Psoas muscle (tissue), 8 donors: ENCODE data around the gene SLC35F3. TPM values are rescaled to one million over a fixed set of nuclear protein-coding genes. Genes with fewer than 3 reads are reported as not detected.
"Not testable (repeated sequence)": the region's sequence is repeated elsewhere in the genome, so short reads cannot be mapped to it uniquely, and the experiment has no call there.

ENCODE experiments used
- ATAC-seq, 4 donors: fragments of 200-7000 bp; cut with Tn5 transposase; one replicate each; pipeline ENCODE4 v1.9.1; 2020; ENCODE audit warnings: moderate library complexity in 3 of 4, mild to moderate bottlenecking in 2 of 4
- DNase-seq, 2 donors: peaks; one replicate each; pipeline ENCODE4 v3.0.0-alpha.2; 2020
- H3K27ac ChIP-seq: fragments of 200-600 bp; one replicate; pipeline ENCODE4 v1.8.0; 2022
- H3K27me3 ChIP-seq, 3 donors: fragments of 200-600 bp in 1 of 3; one replicate each; pipeline versions ENCODE4 v1.6.1 to v1.8.0; 2013 to 2022; ENCODE audit warnings: low read length in 2 of 3, mild to moderate bottlenecking in 2 of 3, moderate library complexity in 1 of 3; ENCODE audit not compliant: insufficient read depth in 3 of 3
- H3K36me3 ChIP-seq, 2 donors: fragments of 200-600 bp in 1 of 2; one replicate each; pipeline versions ENCODE4 v1.6.1 to v1.8.0; 2013 to 2022; ENCODE audit warnings: low read depth in 1 of 2, mild to moderate bottlenecking in 1 of 2, moderate library complexity in 1 of 2; ENCODE audit not compliant: insufficient read depth in 1 of 2
- H3K4me1 ChIP-seq: fragments of 200-600 bp; one replicate; pipeline ENCODE4 v1.8.0; 2022
- H3K4me3 ChIP-seq: fragments of 200-600 bp; one replicate; pipeline ENCODE4 v1.8.0; 2022; ENCODE audit warnings: mild to moderate bottlenecking
- H3K9me3 ChIP-seq: fragments of 200-600 bp; one replicate; pipeline ENCODE4 v1.8.0; 2022
- WGBS, 3 donors: extraction: QIAGEN DNeasy Blood & Tissue Kit; methylation state at CpG; one replicate each; pipeline versions ENCODE4 v1.1.6 to v1.1.7; 2013; 5-methylcytosine and 5-hydroxymethylcytosine counted together
- intact Hi-C, 2 donors: fragments of 100-400 bp; cut with DNase I; formaldehyde crosslinking; loops; one replicate each; pipeline versions ENCODE4 v1.11.0 to v1.14.2; 2022
- polyA plus RNA-seq, 3 donors: library from polyadenylated mRNA; stranded (reverse); fragments of 200-250 nt; gene quantifications; one replicate each; pipeline ENCODE4 v1.2.3, GENCODE V29; 2013
- total RNA-seq, 4 donors: library from RNA; stranded (reverse); fragmentation: NEBNext Ultra II Directional in 2 of 4; extraction: Animal tissue kit (Norgen Biotek cat#: 25700) in 2 of 4; gene quantifications; one replicate each; pipeline versions ENCODE4 v1.2.1 to v1.2.4, GENCODE V29; 2021 to 2023
- TF ChIP-seq, protein P1 (sequence below): fragments of 200-600 bp; IDR thresholded peaks from one replicate; pipeline ENCODE4 v1.8.0; 2022; ENCODE audit warnings: antibody characterized with exemption
- donor health status: healthy with polysubstance abuse.
- donor health status: DM: no; HTN: no; CAD: no; lungs with moderate emphysema.
- donor health status: Bipolar disorder and iron deficiency.
- donor health status: healthy.
- donor health status: DM: yes; HTN: yes; CAD: no.
- donor health status: DM: no; HTN: no; CAD: no.
- donor health status: DM: no; HTN: no; CAD: no.
- donor health status: DM: yes; HTN: yes; CAD: no.

Gene SLC35F3
- total and polyA plus RNA-seq, 7 donors = 0.01 to 0.16 (median 0.10) TPM; not detected in 3

DNA sequence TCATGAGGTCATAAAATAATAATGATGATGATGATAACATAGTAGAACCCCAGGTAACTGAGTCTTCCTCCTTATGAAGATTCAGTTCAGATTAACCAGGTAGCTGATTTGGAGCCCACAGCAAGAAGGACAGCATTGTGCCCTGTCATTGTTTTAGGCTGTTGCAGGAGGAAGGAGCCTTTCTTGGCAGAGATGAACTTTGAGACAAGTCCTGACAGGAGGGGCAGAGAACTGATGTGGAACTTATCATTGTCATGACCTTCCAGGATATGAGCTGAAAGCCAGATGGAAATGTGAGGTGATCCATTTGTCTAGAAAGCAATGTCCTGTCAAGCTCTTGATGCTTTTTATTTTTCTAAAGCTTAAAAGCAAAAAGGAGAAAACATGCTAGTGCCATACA, 336.2 kb downstream of the SLC35F3 start:
- DNase-seq (no peak), ATAC-seq (no peak)
- H3K27me3 ChIP-seq = no peaks in the 10 kb centered on the region
- H3K4me1 ChIP-seq = no peaks in the 10 kb centered on the region
- H3K36me3 ChIP-seq = no peaks in the 10 kb centered on the region
- no peaks in the 10 kb centered on the region for H3K9me3 ChIP-seq
- intact Hi-C loops = no loop called here
- no peak overlapping the region for H3K27ac ChIP-seq
- TF ChIP-seq, protein P1, sequence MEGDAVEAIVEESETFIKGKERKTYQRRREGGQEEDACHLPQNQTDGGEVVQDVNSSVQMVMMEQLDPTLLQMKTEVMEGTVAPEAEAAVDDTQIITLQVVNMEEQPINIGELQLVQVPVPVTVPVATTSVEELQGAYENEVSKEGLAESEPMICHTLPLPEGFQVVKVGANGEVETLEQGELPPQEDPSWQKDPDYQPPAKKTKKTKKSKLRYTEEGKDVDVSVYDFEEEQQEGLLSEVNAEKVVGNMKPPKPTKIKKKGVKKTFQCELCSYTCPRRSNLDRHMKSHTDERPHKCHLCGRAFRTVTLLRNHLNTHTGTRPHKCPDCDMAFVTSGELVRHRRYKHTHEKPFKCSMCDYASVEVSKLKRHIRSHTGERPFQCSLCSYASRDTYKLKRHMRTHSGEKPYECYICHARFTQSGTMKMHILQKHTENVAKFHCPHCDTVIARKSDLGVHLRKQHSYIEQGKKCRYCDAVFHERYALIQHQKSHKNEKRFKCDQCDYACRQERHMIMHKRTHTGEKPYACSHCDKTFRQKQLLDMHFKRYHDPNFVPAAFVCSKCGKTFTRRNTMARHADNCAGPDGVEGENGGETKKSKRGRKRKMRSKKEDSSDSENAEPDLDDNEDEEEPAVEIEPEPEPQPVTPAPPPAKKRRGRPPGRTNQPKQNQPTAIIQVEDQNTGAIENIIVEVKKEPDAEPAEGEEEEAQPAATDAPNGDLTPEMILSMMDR = no peak
- no peak overlapping the region for H3K4me3 ChIP-seq

DNA sequence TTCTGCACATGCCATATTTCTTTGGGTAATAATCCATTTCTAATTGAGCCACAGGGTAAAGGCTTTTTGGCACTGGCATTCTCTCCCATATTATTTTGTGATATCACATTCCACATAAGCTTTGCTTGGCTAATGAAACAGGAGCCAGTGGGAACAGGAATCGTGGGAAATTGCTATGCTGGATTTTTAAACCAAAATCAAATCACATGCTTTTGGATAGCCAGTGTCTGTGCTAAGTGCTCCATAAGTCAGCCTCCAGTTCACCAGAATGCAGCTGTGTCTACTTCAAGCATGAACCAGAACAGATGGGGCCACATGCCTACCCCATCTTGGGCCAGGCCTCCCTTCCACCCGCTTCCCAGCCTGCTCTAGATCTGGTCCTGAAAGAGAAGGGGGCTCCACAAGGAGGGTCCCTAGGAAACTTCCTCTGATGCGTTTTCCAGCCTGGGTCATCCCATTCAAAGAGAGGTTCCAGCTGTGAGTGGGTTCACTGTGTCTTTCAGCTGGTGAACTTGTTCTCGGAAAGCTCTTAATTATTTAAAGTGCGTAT, 337.5 kb downstream of the SLC35F3 start:
- TF ChIP-seq, protein P1 = no peak
- Histone ChIP-seq H3K4me1 (no peaks in the 10 kb centered on the region), H3K27ac (no peak overlapping the region), H3K27me3 (no peaks in the 10 kb centered on the region), H3K9me3 (no peaks in the 10 kb centered on the region), H3K4me3 (no peak overlapping the region), H3K36me3 (no peaks in the 10 kb centered on the region)
- intact Hi-C loops = no loop called here
- ATAC-seq = no peak
- no peak for DNase-seq
- WGBS, 3 donors = 62 to 68% (median 66%) methylated on average over 5 of the region's 5 CpGs

DNA sequence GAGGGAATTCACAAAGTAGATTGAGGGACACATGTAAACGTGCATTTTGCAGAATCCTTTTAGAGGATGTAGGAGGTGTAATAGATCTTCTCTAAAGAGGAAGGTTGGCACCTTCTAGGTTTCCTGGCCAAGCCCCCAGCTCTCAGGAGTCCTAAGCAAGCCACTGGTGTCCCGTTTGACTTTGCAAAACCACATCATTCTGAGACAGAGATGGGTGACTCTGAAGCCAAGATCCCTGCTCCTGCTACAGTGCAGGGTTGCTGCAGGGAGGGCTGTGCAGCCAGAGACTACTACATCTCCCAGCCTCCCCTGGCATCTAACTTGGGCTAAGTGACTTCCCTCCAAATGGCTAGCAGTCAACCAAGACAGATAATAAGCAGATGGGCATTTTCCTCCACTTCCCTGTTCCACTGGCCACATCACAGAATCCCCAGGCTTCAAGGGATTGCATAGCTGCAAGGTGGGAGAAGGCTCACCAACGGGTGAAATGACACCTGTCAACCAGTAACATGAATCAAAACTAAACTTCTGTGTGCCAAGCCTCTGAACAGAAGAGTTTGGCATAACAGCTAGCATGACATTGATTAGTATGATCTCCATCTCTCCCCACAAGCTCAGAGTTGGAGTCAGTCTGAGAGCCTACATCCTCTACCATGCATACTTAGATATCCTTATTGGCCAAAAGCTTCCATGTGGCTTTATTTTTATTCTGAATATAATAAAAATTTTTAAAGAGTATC, 339.2 kb downstream of the SLC35F3 start:
- Histone ChIP-seq H3K4me3 (no peak overlapping the region), H3K27ac (no peak overlapping the region), H3K36me3 (no peaks in the 10 kb centered on the region), H3K9me3 (no peaks in the 10 kb centered on the region), H3K27me3 (no peaks in the 10 kb centered on the region), H3K4me1 (no peaks in the 10 kb centered on the region)
- no peak for DNase-seq
- 43 to 57% (median 44%) methylated on average over 3 of the region's 3 CpGs for WGBS, 3 donors
- ATAC-seq = no peak
- intact Hi-C loops = no loop called here
- TF ChIP-seq, protein P1 = no peak

DNA sequence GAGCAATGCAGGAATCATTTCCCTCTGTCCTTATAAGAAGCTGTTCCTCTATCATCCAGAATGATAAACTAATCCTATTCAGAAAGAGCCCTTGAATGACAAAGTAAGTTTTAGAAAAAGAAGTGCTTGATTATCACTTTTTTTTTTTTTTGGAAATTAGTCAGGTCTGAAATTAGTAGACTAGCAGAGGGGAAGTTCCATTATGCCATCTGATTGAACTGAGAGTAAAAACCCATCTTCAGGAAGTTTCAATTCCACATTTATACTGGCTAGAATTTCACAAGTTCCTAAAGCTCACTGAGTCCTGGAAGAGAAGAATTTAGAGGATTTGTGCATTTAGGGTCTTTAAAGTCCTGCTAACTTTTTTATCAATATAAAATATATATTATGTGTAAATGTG, 340.0 kb downstream of the SLC35F3 start:
- Histone ChIP-seq H3K4me3 (no peak overlapping the region), H3K4me1 (no peaks in the 10 kb centered on the region), H3K36me3 (no peaks in the 10 kb centered on the region), H3K9me3 (no peaks in the 10 kb centered on the region), H3K27ac (no peak overlapping the region), H3K27me3 (no peaks in the 10 kb centered on the region)
- intact Hi-C loops = no loop called here
- no peak for ATAC-seq
- no peak for DNase-seq
- TF ChIP-seq, protein P1 = no peak

DNA sequence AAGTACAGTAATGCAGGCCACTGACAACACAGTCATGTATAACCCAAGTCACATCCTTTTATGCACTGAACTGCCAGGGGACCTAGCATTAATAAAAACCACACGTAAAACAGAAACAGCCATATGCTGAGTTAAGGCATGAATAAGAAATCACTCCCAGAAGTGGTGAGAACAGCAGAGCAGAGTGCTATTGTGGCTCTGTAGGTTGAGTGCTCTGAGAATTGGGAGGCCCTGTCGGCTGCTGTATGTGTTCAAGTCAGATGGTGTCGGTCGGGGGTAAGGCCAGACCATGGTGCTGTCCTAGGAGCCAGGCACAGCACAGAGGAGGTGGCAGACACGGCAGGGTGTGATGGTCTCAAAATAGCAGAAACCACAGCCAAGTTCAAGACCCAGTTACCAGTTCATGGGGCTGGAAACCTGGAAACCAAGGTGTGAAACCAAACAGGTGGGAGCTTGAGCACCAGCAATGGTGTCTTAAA, 342.2 kb downstream of the SLC35F3 start:
- 83 to 86% (median 84%) methylated on average over 5 of the region's 5 CpGs for WGBS, 3 donors
- H3K36me3 ChIP-seq = no peaks in the 10 kb centered on the region
- ATAC-seq (no peak), DNase-seq (no peak)
- H3K4me3 ChIP-seq = no peak overlapping the region
- no peaks in the 10 kb centered on the region for H3K27me3 ChIP-seq
- H3K9me3 ChIP-seq = no peaks in the 10 kb centered on the region
- no peaks in the 10 kb centered on the region for H3K4me1 ChIP-seq
- TF ChIP-seq, protein P1 = no peak
- H3K27ac ChIP-seq = no peak overlapping the region
- intact Hi-C loops = no loop called here

DNA sequence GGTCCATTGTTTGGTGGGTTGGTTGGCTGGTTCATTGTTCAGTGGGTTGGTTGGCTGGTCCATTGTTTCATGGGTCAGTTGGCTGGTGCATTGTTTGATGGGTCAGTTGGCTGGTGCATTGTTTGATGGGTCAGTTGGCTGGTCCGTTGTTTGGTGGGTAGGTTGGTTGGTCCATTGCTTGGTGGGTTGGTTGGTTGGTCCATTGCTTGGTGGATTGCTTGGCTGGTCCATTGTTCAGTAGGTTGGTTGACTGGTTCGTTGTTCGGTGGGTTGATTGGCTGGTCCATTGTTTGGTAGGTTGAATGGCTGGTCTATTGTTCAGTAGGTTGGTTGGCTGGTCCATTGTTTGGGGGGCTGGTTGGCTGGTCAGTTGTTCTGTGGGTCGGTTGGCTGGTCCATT, 343.3 kb downstream of the SLC35F3 start:
- ATAC-seq, intact Hi-C loops, DNase-seq, H3K36me3 ChIP-seq, H3K4me3 ChIP-seq, H3K27ac ChIP-seq, H3K9me3 ChIP-seq, H3K27me3 ChIP-seq, H3K4me1 ChIP-seq: not testable (repeated sequence)
- WGBS, 3 donors = 81 to 90% (median 83%) methylated on average over 3 to 4 of the region's 4 CpGs
